Measurements from ENCODE around the gene C11orf68. TPM values are rescaled to one million over a fixed set of nuclear protein-coding genes. Genes with fewer than 3 reads are reported as not detected.
"Not testable (repeated sequence)": the region's sequence is repeated elsewhere in the genome, so short reads cannot be mapped to it uniquely, and the experiment has no call there.

C11orf68 gene
- total and polyA plus RNA-seq, 2 of the 8 experiments (the other 6 are each of a cell fraction or from before 2014, with no cell fraction given) = 24.0 to 51.2 TPM

DNA sequence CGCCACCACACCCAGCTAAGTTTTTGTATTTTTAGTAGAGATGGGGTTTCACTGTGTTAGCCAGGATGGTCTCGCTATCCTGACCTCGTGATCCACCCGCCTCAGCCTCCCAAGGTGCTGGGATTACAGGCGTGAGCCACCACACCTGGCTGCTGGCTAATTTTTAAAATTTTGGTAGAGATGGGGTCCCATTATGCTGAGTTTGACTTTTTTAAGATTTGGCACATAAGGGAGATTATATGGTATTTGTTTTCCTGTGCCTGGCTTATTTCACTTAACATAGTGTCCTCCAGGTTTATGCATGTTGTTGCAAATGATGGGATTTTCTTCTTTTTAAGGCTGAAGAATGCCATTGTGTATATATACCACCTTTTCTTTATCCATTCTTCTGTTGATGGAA is 31.8 kb upstream of the C11orf68 start:
- H2BK12ac ChIP-seq (ENCODE audit: low read depth, low read length); H2AK5ac ChIP-seq (ENCODE audit: low read depth, low read length); H4K5ac ChIP-seq (ENCODE audit: insufficient read length, low read depth, low read length); H2BK120ac ChIP-seq (replicated peaks; ENCODE audit: low read depth, low read length); H3K9ac ChIP-seq (replicated peaks in 1 of 4; ENCODE audit: extremely low read depth in 1 of 4, low read depth in 3 of 4, low read length in 3 of 4); H3K4ac ChIP-seq (replicated peaks; ENCODE audit: insufficient read length, low read depth, low read length); H2BK5ac ChIP-seq (ENCODE audit: low read depth, low read length); H2BK15ac ChIP-seq (ENCODE audit: low read length); FAIRE-seq; H2AFZ ChIP-seq (ENCODE audit: low read length); H2BK20ac ChIP-seq (ENCODE audit: low read length); H3K79me2 ChIP-seq (ENCODE audit: control insufficient read depth in 1 of 2, insufficient read depth in 2 of 2, low read length in 2 of 2); H3K56ac ChIP-seq (replicated peaks; ENCODE audit: insufficient read length, low read depth, low read length); H3K36me3 ChIP-seq (ENCODE audit: control insufficient read depth in 2 of 4, insufficient read depth in 4 of 4, low read length in 3 of 4); DNase-seq (ENCODE audit: low read depth in 1 of 2, low spot score in 2 of 2); H4K8ac ChIP-seq (ENCODE audit: extremely low read depth, insufficient read depth, low read length); H3K23me2 ChIP-seq (ENCODE audit: low read depth, low read length); H3K4me2 ChIP-seq (ENCODE audit: insufficient read depth in 1 of 2, low read depth in 2 of 2, low read length in 2 of 2); H3K4me3 ChIP-seq (ENCODE audit: extremely low read depth in 1 of 4, insufficient read depth in 2 of 4, low read depth in 3 of 4, low read length in 4 of 4); H3K14ac ChIP-seq (ENCODE audit: insufficient read length); H3K79me1 ChIP-seq (ENCODE audit: low read depth, low read length); H3K27me3 ChIP-seq (replicated peaks in 1 of 4; ENCODE audit: control insufficient read depth in 3 of 4, extremely low read depth in 1 of 4, insufficient read depth in 3 of 4, low read length in 3 of 4); H3K9me3 ChIP-seq (ENCODE audit: insufficient read depth in 2 of 2, low read depth in 1 of 2, low read length in 1 of 2); H3K23ac ChIP-seq (ENCODE audit: insufficient read length); H4K91ac ChIP-seq (replicated peaks; ENCODE audit: insufficient read length, low read length); H3K18ac ChIP-seq (ENCODE audit: extremely low read depth, low read length); H3K27ac ChIP-seq (ENCODE audit: low read depth, low read length); H4K20me1 ChIP-seq (replicated peaks in 1 of 2; ENCODE audit: control insufficient read depth in 1 of 2, insufficient read depth in 2 of 2, low read length in 2 of 2): not testable (repeated sequence)
- 99% methylated on average over 5 of the region's 5 CpGs; no CpG with 5 or more reads in 1 of the 2 experiments for WGBS, 2 experiments (ENCODE audit: extremely low coverage in 1 of 2, insufficient coverage in 1 of 2, insufficient read length in 1 of 2, insufficient replicate concordance in 2 of 2, low coverage in 1 of 2, low lambda C conversion rate in 2 of 2, missing lambda C conversion rate in 1 of 2)
- H3K4me1 ChIP-seq (replicated peaks in 1 of 4; ENCODE audit: control insufficient read depth in 3 of 4, insufficient read depth in 4 of 4, low read length in 3 of 4) = peaks cover 0 to 16% (median 10%) of the 10 kb centered on the region in 4 experiments; a peak in 6 of 7 replicates
- POLR2A ChIA-PET (ENCODE audit: partially characterized antibody) = interaction anchor here (1.6 kb wide), 1 partner anchor 60 kb away, joined by 4 read pairs; the partner anchor contains the start of gene CCDC85B
- CTCF ChIA-PET (ENCODE audit: partially characterized antibody) = interaction anchor here (0.7 kb wide), 1 partner anchor 8 kb away, joined by 3 read pairs; no protein-coding TSS in a partner anchor
